Cardiac muscle cell (in vitro differentiated cells and primary cell): ENCODE measurements around the gene ASS1. TPM values are rescaled to one million over a fixed set of nuclear protein-coding genes. Genes with fewer than 3 reads are reported as not detected.

Experiments
- DNase-seq, 2 donors: peaks; one replicate each; pipeline versions ENCODE4 v3.0.0 to v3.0.0-alpha.2; 2010 to 2017; ENCODE audit warnings: low read depth in 1 of 2, low spot score in 1 of 2
- H3K27ac ChIP-seq: fragments of 200-600 bp; sonication (generic); 2 replicates; pipeline ENCODE4 v1.5.1; 2016
- H3K27me3 ChIP-seq: fragments of 200-600 bp; sonication (generic); 2 replicates; pipeline ENCODE4 v1.6.0; 2016; ENCODE audit warnings: control low read depth
- H3K36me3 ChIP-seq: fragments of 200-600 bp; sonication (generic); 2 replicates; pipeline ENCODE4 v1.5.1; 2016; ENCODE audit warnings: control low read depth
- H3K4me1 ChIP-seq: fragments of 200-600 bp; sonication (generic); 2 replicates; pipeline ENCODE4 v1.8.1; 2017; ENCODE audit warnings: low read depth, mild to moderate bottlenecking, mixed run types
- H3K4me3 ChIP-seq: fragments of 200-600 bp; sonication (generic); 2 replicates; pipeline ENCODE4 v1.5.1; 2016; ENCODE audit warnings: mild to moderate bottlenecking
- H3K9me3 ChIP-seq: fragments of 200-600 bp; sonication (generic); 2 replicates; pipeline ENCODE4 v1.5.1; 2017; ENCODE audit warnings: low read depth, mild to moderate bottlenecking, control low read depth
- polyA plus RNA-seq: library from polyadenylated mRNA; unstranded; fragments of >200 nt; fragmentation: Nextera tagmentation; extraction: Ambion mirVana; gene quantifications from 2 replicates; pipeline ENCODE4 v1.2.1, GENCODE V29; 2016
- total RNA-seq: library from RNA; depleted of rRNA; stranded (reverse); fragments of >200 nt; gene quantifications from 2 replicates; pipeline ENCODE4 v1.2.3, GENCODE V29; 2016
- TF ChIP-seq, protein P1 (sequence below): IDR thresholded peaks from 2 replicates; pipeline ENCODE4 v1.5.1; 2012; ENCODE audit warnings: low read depth, mild to moderate bottlenecking, low read length

Gene ASS1
- total and polyA plus RNA-seq, 2 experiments from 2014 or later: 59.3 to 83.8 TPM

DNA sequence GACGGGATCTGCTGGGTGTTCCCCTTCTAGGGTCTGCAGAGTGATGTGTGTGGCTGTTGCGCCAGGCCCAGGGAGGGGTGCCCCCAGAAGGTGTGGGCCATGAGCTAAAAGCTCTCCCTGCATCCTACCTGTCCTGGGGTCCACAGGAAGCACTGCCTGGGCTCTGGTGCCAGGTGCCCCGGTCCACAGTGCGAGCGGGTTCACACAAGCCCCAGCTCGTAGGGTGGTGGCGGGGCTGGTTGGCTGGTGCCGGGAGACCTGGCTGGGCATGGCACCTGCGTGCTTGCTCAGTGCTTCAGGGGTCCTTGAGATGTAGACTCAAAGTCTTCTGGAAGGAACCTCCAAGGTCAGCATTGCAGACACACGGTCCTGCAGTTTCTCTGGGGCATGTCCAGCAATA lies 25.5 kb downstream of the ASS1 start:
- TF ChIP-seq, protein P1, sequence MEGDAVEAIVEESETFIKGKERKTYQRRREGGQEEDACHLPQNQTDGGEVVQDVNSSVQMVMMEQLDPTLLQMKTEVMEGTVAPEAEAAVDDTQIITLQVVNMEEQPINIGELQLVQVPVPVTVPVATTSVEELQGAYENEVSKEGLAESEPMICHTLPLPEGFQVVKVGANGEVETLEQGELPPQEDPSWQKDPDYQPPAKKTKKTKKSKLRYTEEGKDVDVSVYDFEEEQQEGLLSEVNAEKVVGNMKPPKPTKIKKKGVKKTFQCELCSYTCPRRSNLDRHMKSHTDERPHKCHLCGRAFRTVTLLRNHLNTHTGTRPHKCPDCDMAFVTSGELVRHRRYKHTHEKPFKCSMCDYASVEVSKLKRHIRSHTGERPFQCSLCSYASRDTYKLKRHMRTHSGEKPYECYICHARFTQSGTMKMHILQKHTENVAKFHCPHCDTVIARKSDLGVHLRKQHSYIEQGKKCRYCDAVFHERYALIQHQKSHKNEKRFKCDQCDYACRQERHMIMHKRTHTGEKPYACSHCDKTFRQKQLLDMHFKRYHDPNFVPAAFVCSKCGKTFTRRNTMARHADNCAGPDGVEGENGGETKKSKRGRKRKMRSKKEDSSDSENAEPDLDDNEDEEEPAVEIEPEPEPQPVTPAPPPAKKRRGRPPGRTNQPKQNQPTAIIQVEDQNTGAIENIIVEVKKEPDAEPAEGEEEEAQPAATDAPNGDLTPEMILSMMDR: no peak
- H3K4me1 ChIP-seq: peaks cover 10% of the 10 kb centered on the region
- no peak overlapping the region for H3K27ac ChIP-seq
- no peak for DNase-seq
- H3K9me3 ChIP-seq: no peaks in the 10 kb centered on the region
- no peaks in the 10 kb centered on the region for H3K36me3 ChIP-seq
- H3K4me3 ChIP-seq: no peak overlapping the region
- H3K27me3 ChIP-seq: no peaks in the 10 kb centered on the region

DNA sequence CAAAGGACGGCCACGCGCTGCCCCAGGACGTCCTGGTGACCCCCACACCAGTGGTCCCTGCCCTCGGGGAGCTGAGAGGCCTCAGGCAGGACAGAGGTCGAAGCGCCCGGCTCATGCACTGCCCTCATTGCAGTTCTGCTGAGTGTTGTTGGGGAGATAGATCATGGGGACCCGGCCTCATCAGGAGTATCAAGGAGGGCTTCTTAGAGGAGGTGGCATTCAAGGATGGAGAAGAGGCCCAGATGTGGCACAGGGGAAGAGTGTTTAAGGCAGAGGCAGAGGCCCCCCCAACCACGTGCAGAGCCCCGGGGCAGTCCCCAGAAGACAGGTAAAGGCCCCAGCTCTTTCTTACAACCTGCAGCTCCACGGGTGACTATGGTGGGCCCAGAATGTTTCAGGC lies 26.2 kb downstream of the ASS1 start:
- Histone ChIP-seq H3K4me3 (no peak overlapping the region), H3K4me1 (peaks cover 10% of the 10 kb centered on the region), H3K9me3 (no peaks in the 10 kb centered on the region), H3K36me3 (no peaks in the 10 kb centered on the region), H3K27ac (no peak overlapping the region), H3K27me3 (no peaks in the 10 kb centered on the region)
- TF ChIP-seq, protein P1: no peak
- DNase-seq: no peak

DNA sequence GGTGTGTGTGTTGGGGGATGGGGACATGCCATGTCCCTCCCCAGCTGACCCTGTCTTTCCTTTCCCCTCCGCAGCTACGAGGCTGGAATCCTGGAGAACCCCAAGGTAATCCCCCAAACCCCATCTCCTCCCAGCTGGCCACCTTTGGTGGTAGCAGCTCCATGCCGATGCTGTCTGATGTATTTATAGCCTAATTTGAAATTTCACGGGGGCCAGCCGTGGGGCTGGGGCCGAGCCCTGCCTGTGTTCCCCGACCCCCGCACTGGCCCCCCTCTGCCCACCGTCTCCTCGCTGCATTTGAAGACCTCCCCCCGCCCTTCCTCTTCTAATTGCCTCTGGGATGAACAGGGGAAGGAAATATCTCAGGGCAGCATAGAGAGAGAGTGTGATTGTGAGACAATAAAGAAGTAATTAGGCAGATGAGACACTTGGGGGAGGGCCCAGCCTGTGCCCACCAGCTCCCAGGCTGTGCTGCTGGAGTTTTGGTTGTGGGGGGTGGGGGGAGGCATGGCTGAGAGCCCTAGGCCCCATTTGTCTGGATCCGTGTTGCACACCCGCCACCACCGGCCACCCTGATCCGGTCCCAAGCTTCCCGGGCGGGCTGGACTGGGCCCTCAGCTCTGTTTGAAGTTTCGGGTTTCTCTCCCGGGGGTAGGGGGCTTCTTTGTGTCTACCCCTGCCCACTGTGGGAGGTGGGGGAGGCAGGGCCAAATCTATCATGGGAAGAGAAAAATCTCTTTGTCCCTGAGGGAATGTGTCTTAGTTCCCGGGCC lies 26.8 kb downstream of the ASS1 start:
- no peak overlapping the region for H3K27ac ChIP-seq
- H3K36me3 ChIP-seq: no peaks in the 10 kb centered on the region
- no peak overlapping the region for H3K4me3 ChIP-seq
- TF ChIP-seq, protein P1: no peak
- no peak for DNase-seq
- H3K27me3 ChIP-seq: no peaks in the 10 kb centered on the region
- H3K9me3 ChIP-seq: no peaks in the 10 kb centered on the region
- H3K4me1 ChIP-seq: peaks cover 10% of the 10 kb centered on the region

DNA sequence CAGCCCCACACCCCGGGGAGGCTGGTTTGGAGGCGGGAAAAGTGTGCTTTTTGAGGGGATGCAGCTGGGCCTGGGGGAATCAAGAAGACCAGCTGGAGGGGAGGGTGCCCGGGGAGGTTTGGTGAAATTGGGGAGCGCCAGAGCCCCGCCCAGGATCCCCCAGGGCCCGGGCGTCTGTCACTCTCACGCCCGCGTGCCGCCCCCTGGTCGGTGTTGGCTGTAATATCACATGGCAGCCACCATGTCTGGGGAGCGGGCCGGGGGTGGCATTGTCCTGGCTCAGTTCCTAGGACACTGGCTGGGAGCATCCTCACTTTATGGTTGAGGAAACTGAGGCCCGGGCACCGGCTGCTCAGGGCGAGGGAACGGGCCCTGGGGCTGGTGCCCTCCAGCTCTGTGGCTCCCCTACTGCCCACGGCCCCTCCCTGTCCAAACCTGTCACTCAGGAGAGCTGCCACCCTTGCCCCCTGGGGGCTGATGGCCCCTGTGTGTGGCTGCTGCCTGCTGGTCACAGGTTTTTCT lies 27.5 kb downstream of the ASS1 start:
- no peaks in the 10 kb centered on the region for H3K27me3 ChIP-seq
- no peaks in the 10 kb centered on the region for H3K9me3 ChIP-seq
- no peak overlapping the region for H3K27ac ChIP-seq
- peaks cover 5% of the 10 kb centered on the region for H3K4me1 ChIP-seq
- H3K4me3 ChIP-seq: no peak overlapping the region
- TF ChIP-seq, protein P1: no peak
- no peak for DNase-seq
- no peaks in the 10 kb centered on the region for H3K36me3 ChIP-seq

DNA sequence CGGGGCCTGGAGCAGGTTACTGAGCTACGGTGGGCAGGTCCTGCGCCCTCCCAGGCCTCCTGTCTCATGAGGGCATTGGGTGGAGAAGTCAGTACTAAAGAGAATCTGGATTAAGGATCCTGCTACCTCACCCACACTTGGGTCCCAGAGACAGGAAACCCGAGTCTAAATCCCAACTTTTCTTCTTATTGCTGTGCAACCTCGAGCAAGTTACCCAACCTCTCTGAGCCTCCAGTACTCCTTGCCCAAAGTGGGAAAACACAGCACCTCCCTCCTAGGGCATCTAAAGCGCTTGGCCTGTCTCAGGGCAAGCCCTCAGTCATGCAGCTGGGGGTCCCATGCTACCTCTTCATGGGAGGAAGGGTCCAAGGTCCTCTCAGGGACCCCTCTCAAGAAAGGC lies 28.2 kb downstream of the ASS1 start:
- H3K4me3 ChIP-seq: no peak overlapping the region
- no peaks in the 10 kb centered on the region for H3K36me3 ChIP-seq
- no peaks in the 10 kb centered on the region for H3K4me1 ChIP-seq
- H3K27ac ChIP-seq: no peak overlapping the region
- no peak for DNase-seq
- no peaks in the 10 kb centered on the region for H3K27me3 ChIP-seq
- TF ChIP-seq, protein P1: no peak
- H3K9me3 ChIP-seq: no peaks in the 10 kb centered on the region
